ENCODE measurements around the gene PCDHGA5.

DNA sequence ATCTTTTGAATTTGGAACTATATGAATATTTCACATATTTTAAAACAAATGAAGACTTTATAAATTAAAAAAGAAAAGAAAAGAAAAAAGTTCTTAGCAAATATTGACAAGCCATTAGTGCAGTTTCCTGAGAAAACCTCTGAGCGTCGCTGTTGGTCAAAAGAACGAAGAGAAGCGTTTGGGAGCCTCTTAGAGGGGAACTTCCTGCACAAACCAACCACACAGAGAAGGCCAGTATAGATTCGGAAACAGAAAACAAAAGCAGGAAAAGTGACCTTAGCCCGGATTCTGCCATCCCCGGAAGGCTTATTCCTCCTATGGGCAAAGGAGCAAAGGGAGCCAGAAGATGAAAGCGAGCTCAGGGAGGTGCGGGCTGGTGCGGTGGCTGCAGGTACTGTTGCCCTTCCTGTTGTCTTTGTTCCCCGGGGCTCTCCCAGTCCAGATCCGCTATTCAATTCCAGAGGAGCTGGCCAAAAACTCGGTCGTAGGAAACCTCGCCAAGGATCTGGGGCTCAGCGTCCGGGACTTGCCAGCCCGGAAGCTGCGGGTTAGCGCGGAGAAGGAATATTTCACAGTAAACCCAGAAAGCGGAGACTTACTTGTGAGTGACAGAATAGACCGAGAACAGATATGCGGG, 4.1 kb upstream of the PCDHGA5 start, which contains the start of gene PCDHGB2:
- TF ChIP-seq CTCF (IDR thresholded peaks at IDR 0.05) (no peak), POLR2A (IDR thresholded peaks at IDR 0.05) (no peak), POLR2AphosphoS5 (IDR thresholded peaks at IDR 0.05; ENCODE audit: insufficient read depth in 1 of 2, low read depth in 1 of 2) (no peak)

Measured in vagina (tissue), 2 donors.